PC-3 (cell line): Measurements from ENCODE around the gene DSCAM. TPM values are rescaled to one million over a fixed set of nuclear protein-coding genes. Genes with fewer than 3 reads are reported as not detected.

Source experiments
- ATAC-seq: fragments of 200-7000 bp; cut with Tn5 transposase; 2 replicates; pipeline ENCODE4 v1.9.1; 2020; ENCODE audit warnings: mild to moderate bottlenecking, moderate library complexity
- BruUV-seq: library from RNA; stranded (reverse); fragments of 400-500 nt; replicated peaks from 2 replicates; lab custom pipeline; 2021; lab: Mats Ljungman, UMichigan
- CTCF ChIA-PET: fragments of 300-600 bp; sonication (Branson Sonifier 250); formaldehyde crosslinking; loops from one replicate; lab custom pipeline; 2022; ENCODE audit warnings: antibody characterized with exemption; lab: Charles Lee
- POLR2A ChIA-PET: fragments of 300-600 bp; sonication (Branson Sonifier 250); formaldehyde crosslinking; loops from one replicate; lab custom pipeline; 2022; ENCODE audit warnings: antibody characterized with exemption; ENCODE audit not compliant: unreplicated experiment; lab: Charles Lee
- DNase-seq: peaks from one replicate; pipeline ENCODE4 v3.0.0-alpha.2; 2015
- H2AFZ ChIP-seq: fragments of 300-600 bp; sonication (generic); 2 replicates; pipeline ENCODE4 v1.6.0; 2016; ENCODE audit warnings: antibody characterized with exemption, low read length
- H3F3A ChIP-seq: fragments of 300-600 bp; sonication (generic); one replicate; pipeline ENCODE4 v1.6.0; 2017; ENCODE audit warnings: antibody characterized with exemption, low read length, control low read depth, mild to moderate bottlenecking; ENCODE audit not compliant: unreplicated experiment
- H3K27ac ChIP-seq: fragments of 300-600 bp; sonication (generic); 2 replicates; pipeline ENCODE4 v1.5.1; 2016; ENCODE audit warnings: mild to moderate bottlenecking, low read length
- H3K27me3 ChIP-seq: fragments of 300-600 bp; sonication (generic); 2 replicates; pipeline ENCODE4 v1.6.1; 2016; ENCODE audit warnings: low read length, mixed read lengths
- H3K36me3 ChIP-seq: fragments of 300-600 bp; sonication (generic); 2 replicates; pipeline ENCODE4 v1.6.1; 2016; ENCODE audit warnings: low read depth, mixed run types, low read length, mixed read lengths
- H3K4me1 ChIP-seq: fragments of 300-600 bp; sonication (generic); 2 replicates; pipeline ENCODE4 v1.5.1; 2016; ENCODE audit warnings: low read length; ENCODE audit not compliant: insufficient read depth
- H3K4me2 ChIP-seq: fragments of 300-600 bp; sonication (generic); 2 replicates; pipeline ENCODE4 v1.6.0; 2016; ENCODE audit warnings: low read length
- H3K4me3 ChIP-seq: fragments of 300-600 bp; sonication (generic); 2 replicates; pipeline ENCODE4 v1.5.1; 2016; ENCODE audit warnings: mild to moderate bottlenecking, low read length, mixed read lengths
- H3K79me2 ChIP-seq: fragments of 300-600 bp; sonication (generic); 2 replicates; pipeline ENCODE4 v1.6.1; 2017; ENCODE audit warnings: low read length, mixed read lengths
- H3K9ac ChIP-seq: fragments of 300-600 bp; sonication (generic); 2 replicates; pipeline ENCODE4 v1.6.0; 2016; ENCODE audit warnings: mild to moderate bottlenecking, low read length
- H3K9me2 ChIP-seq: fragments of 300-600 bp; sonication (generic); replicated peaks from 2 replicates; pipeline ENCODE4 v1.6.1; 2016; ENCODE audit warnings: mixed run types, low read length, mixed read lengths
- H3K9me3 ChIP-seq: fragments of 300-600 bp; sonication (generic); 2 replicates; pipeline ENCODE4 v1.6.1; 2016; ENCODE audit warnings: low read length, mixed read lengths
- H4K20me1 ChIP-seq: fragments of 300-600 bp; sonication (generic); 2 replicates; pipeline ENCODE4 v1.6.1; 2016; ENCODE audit warnings: low read length, mixed read lengths
- EZH2 ChIP-seq: fragments of 300-600 bp; sonication (generic); IDR thresholded peaks from one replicate; pipeline ENCODE4 v1.6.1; 2017; ENCODE audit warnings: antibody characterized with exemption, mild to moderate bottlenecking, low read length; ENCODE audit not compliant: unreplicated experiment
- EZH2phosphoT487 ChIP-seq: fragments of 300-600 bp; sonication (generic); IDR thresholded peaks from 2 replicates; pipeline ENCODE4 v1.6.1; 2018; ENCODE audit warnings: mild to moderate bottlenecking, antibody characterized with exemption, low read length, borderline replicate concordance
- intact Hi-C: fragments of 100-400 bp; cut with micrococcal nuclease; formaldehyde crosslinking; loops from 2 replicates; pipeline ENCODE4 v1.9.0; 2023
- total RNA-seq: library from RNA; depleted of rRNA; stranded (reverse); fragments of >200 nt; gene quantifications from 2 replicates; pipeline ENCODE4 v1.2.3, GENCODE V29; 2014
- TF ChIP-seq, protein P1 (sequence below): fragments of 300-600 bp; sonication (generic); conservative IDR thresholded peaks from 2 replicates; pipeline ENCODE4 v1.5.1; 2017; ENCODE audit warnings: antibody characterized with exemption, low read depth, mild to moderate bottlenecking, low read length

DSCAM gene
- total RNA-seq, 1 experiment from 2014 or later, result not detected

DNA sequence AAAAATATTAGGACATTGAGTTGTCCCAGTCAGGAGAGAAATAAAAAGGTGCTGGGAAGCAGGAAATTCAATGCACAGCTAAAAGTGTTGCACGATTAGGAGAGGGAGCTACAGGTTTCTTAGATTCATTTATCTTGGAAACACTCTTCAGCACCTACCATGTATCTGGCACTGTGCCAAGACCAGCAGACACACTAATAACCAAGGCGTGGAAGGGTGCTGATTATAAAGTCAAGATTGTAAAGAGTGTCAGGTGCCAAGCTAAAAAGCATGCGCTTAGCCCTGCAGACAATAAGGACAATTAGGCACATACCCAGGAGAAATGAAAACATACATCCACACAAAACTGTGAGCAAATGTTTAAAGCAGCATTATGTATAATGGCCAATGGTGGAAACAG lies 129.9 kb downstream of the DSCAM start:
- Histone ChIP-seq H3K27me3 (no peaks in the 10 kb centered on the region), H3K36me3 (no peaks in the 10 kb centered on the region), H2AFZ (no peak overlapping the region), H3F3A (no peaks in the 10 kb centered on the region), H3K27ac (no peak overlapping the region), H3K4me1 (no peaks in the 10 kb centered on the region), H3K79me2 (no peaks in the 10 kb centered on the region), H3K4me2 (no peak overlapping the region), H4K20me1 (no peaks in the 10 kb centered on the region), H3K9me2 (no peaks in the 10 kb centered on the region), H3K4me3 (no peak overlapping the region), H3K9me3 (peaks cover 64% of the 10 kb centered on the region), H3K9ac (no peak overlapping the region)
- ChIA-PET CTCF (no interaction called here), POLR2A (no interaction called here)
- BruUV-seq, result no TSS peak
- TF ChIP-seq EZH2phosphoT487 (no peak), EZH2 (no peak)
- TF ChIP-seq, protein P1, sequence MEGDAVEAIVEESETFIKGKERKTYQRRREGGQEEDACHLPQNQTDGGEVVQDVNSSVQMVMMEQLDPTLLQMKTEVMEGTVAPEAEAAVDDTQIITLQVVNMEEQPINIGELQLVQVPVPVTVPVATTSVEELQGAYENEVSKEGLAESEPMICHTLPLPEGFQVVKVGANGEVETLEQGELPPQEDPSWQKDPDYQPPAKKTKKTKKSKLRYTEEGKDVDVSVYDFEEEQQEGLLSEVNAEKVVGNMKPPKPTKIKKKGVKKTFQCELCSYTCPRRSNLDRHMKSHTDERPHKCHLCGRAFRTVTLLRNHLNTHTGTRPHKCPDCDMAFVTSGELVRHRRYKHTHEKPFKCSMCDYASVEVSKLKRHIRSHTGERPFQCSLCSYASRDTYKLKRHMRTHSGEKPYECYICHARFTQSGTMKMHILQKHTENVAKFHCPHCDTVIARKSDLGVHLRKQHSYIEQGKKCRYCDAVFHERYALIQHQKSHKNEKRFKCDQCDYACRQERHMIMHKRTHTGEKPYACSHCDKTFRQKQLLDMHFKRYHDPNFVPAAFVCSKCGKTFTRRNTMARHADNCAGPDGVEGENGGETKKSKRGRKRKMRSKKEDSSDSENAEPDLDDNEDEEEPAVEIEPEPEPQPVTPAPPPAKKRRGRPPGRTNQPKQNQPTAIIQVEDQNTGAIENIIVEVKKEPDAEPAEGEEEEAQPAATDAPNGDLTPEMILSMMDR, result no peak
- intact Hi-C loops, result no loop called here
- DNase-seq (no peak), ATAC-seq (no peak)

DNA sequence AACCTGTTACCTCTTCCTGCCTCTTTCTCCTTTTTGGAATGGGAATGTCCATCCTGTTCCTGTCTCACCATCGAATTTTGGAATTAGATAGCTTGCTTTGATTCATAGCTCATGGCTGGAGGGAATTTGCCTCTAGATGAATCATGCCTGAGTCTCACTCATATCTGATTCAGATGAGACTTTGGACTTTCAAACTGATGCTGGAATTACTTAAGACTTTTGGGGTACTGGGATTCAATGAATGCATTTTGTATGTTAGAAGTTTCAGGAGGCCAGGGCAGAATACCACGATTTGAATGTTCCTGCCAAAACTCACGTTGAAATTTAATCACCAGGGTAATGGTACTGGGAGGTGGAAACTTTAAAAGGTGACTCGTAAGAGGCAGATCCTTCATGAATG lies 132.4 kb downstream of the DSCAM start:
- no peak overlapping the region for H3K9ac ChIP-seq
- H3K27me3 ChIP-seq, result no peaks in the 10 kb centered on the region
- CTCF ChIA-PET, result no interaction called here
- ATAC-seq (no peak), DNase-seq (no peak)
- no peak overlapping the region for H3K4me2 ChIP-seq
- no peaks in the 10 kb centered on the region for H3K9me2 ChIP-seq
- no peak overlapping the region for H2AFZ ChIP-seq
- no peaks in the 10 kb centered on the region for H4K20me1 ChIP-seq
- H3K4me1 ChIP-seq, result no peaks in the 10 kb centered on the region
- no peaks in the 10 kb centered on the region for H3K36me3 ChIP-seq
- intact Hi-C loops, result no loop called here
- TF ChIP-seq, protein P1, result no peak
- TF ChIP-seq EZH2phosphoT487 (no peak), EZH2 (no peak)
- peaks cover 55% of the 10 kb centered on the region for H3K9me3 ChIP-seq
- H3F3A ChIP-seq, result no peaks in the 10 kb centered on the region
- no peaks in the 10 kb centered on the region for H3K79me2 ChIP-seq
- H3K4me3 ChIP-seq, result no peak overlapping the region
- POLR2A ChIA-PET, result no interaction called here
- no TSS peak for BruUV-seq
- no peak overlapping the region for H3K27ac ChIP-seq

DNA sequence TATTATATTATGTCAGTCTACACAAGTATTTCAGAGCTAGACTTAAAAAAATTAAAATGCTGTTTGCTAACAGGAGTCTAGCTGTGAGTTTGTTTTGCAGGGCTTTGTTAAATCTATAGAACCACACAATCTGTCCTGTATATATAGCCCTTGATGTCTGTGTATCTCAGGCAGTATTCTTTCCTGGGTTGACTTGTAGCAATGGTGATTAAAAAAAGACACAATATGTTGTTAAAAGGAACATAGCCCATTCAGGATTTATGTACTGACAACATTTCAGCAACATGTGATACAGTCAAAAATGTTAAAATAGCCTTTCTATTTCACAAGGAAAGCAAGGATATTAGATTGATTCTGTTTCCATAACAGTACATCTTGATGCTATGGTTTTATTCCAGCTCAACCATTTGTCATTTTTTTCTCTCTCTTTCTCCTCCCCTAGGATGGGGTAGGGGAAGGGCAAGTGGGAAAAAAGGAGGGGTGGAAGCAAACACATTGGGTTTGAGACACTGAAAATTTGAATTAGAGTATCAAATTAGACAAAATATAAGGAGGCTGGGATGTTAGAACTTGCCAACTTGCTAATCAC lies 139.2 kb downstream of the DSCAM start:
- Histone ChIP-seq H3F3A (no peaks in the 10 kb centered on the region), H2AFZ (no peak overlapping the region), H3K36me3 (no peaks in the 10 kb centered on the region), H3K4me2 (no peak overlapping the region), H3K79me2 (no peaks in the 10 kb centered on the region), H3K9ac (no peak overlapping the region), H3K9me2 (no peaks in the 10 kb centered on the region), H3K4me1 (no peaks in the 10 kb centered on the region), H3K27ac (no peak overlapping the region), H3K4me3 (no peak overlapping the region), H4K20me1 (no peaks in the 10 kb centered on the region), H3K9me3 (peaks cover 30% of the 10 kb centered on the region; the same call in 1 of the 2 replicates), H3K27me3 (no peaks in the 10 kb centered on the region)
- DNase-seq, result no peak
- ChIA-PET CTCF (no interaction called here), POLR2A (no interaction called here)
- TF ChIP-seq, protein P1, result no peak
- no peak for TF ChIP-seq EZH2
- TF ChIP-seq EZH2phosphoT487, result no peak
- intact Hi-C loops, result no loop called here
- ATAC-seq, result no peak
- BruUV-seq, result no TSS peak
